HG02981 (cell line): ENCODE measurements around the gene KIDINS220.
A peak's percentile ranks its signal among the peaks of the same experiment; 100 is the strongest.

Source experiments
- ATAC-seq: cut with Tn5 transposase; IDR thresholded peaks from one replicate; pipeline ENCODE4 v1.9.1; 2021; ENCODE audit warnings: mild to moderate bottlenecking, moderate library complexity; ENCODE audit not compliant: unreplicated experiment

KIDINS220 gene

GRCh38 chr2:8851811-8852560 is 14.6 kb upstream of the KIDINS220 start:
- ATAC-seq, result no peak

DNA sequence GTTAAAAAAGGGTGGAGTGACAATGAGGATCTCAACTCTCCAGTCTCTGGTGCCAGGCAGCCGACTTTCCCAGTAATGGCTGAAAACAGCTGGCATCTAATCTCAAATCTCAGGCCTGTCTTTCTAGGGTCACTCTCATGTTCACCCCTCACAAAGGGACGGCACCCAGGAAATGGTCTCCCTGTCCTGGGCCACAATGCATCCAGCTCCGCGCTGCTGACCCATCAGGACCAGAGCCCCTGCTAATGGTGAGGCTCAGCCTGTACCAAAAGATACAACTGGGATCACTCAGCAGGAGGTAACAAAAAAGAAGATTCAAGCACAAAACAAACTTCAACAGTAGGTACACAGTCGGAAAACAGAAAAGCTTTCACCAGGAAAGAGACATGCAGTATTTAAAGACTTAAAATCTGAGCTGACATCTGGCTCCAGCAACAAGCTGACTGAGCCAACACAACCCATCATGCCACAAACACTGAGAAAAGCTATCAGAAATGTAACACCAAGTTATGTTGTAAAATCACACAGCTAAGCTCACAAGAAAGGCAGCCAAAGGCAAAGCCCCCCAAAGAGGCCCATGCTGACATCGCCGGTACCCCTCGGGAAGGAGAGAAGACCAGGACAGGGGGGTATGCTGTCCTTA is 13.6 kb upstream of the KIDINS220 start:
- no peak for ATAC-seq

GRCh38 chr2:8849327-8849726 is 11.9 kb upstream of the KIDINS220 start:
- ATAC-seq, result no peak

DNA sequence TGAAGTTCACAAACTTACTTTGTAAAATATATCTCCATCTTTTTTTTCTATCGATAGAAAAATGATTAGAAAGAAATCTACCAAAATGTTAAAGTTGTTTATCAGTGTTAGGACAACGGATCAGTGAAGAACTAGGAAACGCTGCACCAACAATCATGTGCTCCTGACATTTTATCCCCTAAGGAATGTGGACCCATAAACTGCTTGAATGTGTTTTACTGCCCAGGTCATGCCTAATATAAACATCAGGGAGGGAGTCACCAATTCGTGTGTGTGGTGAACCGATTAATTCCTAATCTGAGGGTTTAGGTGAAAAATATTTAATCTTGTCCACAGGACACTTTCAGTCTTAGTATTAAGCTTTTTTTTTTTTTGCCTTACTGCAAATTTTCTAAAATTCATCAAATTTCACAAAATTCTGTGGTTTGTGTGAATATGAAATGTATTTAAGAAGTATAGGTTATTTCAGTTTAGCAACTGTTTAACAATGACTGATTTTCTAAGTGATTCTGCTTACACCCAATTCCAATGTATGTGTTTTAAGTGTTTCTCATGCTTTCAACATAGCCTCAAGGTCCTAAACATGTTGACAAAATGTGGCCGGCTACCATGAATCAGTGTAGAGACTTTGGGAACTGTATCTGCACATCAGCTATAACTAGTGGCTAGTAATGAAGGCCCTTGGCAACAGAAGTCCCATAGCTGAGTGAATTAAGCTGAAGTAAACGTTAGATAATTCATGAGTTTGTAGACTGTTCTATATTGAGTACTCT is 11.1 kb upstream of the KIDINS220 start:
- no peak for ATAC-seq

DNA sequence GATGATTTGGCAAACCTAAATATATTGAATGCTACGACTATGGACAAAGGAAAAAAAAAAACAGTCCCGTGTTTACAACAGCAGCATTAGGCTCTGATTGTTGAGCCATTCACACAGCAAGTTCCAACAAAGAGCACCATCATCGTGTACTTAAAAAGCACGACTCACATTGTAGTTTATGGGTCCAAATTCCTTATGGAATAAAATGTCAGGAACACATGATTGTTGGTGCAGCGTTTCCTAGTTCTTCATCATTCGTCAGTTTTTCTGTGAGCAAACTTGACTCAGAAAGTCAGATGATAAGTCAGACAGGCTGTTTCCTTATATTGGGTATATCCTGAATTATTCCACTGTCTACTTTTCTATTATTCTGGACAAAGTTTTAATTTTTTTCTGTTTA is 10.0 kb upstream of the KIDINS220 start:
- no peak for ATAC-seq

DNA sequence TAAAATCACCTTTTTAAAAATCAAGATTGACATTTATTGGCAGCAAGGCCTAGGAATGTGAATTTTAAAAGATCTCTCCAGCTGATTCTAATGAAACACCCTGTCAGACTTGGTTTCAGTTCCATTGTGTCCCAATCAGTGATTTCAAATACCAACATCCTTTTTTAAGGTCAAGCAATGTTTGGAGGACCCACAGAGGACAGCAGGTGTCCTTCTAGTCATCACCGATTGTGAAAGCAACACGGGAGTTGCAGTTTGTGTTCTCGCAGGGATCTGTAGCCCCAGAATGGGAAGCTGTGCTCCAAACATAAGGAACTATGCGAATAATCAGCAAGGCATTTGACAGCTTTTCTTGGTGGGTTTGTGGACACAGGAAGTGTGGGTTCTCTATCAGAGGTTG is 4.5 kb upstream of the KIDINS220 start:
- ATAC-seq, result no peak

- ATAC-seq, result no peak
Measured at GRCh38 chr2:8840475-8841091, 3.2 kb upstream of the KIDINS220 start.

DNA sequence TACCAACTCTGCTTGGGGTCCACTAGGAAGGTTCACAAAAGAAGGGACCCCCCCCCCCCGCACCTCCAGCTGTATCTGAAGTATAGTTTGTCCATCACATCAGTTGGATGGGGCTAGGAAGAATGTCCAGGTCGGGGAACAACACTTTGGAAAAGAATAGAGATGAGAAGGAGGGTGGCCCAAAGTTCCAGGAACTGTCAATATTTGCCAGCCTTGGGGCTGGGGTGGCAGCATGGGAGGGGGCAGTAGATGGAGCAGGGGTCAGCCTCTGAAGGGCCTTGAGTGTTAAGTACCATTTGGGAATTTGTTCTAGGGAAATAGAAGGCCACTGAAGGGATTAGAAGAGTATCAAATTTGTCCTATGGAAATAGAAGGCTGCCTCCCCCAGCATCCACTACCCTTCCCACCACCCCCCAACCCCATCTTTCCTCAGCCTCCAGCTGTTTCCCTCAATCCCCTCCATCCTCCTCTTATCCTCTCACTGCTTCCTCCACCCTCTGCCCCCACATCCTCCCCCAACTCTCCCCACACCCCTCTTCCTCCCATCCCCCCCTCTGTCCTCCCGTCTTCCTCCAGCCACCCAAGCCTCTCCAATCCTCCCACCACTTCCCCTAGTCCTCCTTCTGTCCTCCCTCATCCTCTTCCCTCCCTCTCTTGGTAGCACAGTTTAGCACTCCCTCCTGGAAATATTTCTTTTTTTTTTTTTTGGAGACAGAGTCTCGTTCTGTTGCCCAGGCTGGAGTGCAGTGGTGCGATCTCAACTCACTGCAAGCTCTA is 2.0 kb upstream of the KIDINS220 start:
- ATAC-seq, result no peak

DNA sequence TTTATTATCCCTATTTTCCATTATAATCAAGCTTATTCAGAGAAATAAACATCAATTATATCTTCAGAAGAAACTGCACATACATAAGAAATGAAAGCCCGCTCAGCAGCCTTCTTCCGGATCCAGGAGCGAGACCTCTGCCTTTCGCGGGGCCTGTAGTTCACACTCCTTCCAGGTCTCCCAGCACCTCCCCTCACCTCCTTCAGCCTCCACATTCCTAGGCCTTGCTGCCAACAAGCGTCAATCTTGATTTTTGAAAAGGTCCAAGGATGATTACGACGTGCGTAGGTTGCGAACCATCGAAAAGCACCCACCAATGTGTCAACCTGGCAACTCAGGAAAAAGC is 355 bp upstream of the KIDINS220 start:
- peak; percentile 9 for ATAC-seq

DNA sequence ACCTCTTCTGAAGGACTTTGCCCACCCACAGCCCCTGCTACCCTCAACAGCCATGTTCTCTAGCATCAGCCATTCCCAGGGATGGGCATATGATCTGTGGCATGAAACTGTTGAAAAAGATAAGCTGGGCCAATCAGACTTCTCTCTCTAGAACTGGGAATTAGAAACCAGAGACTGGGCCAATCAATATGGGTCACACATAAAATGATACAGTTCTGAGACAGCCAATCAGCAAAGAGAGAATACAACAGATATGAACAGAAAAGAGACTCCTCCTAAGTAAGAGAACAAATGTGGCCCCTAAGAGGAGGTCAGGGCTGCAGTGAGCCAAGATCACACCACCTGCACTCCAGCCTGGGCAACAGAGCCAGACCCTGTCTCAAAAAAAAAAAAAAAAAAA is 2.1 kb downstream of the KIDINS220 start:
- no peak for ATAC-seq

- ATAC-seq, result no peak
Measured at GRCh38 chr2:8833853-8834252, 3.6 kb downstream of the KIDINS220 start.

GRCh38 chr2:8831516-8831915 is 5.9 kb downstream of the KIDINS220 start:
- no peak for ATAC-seq

DNA sequence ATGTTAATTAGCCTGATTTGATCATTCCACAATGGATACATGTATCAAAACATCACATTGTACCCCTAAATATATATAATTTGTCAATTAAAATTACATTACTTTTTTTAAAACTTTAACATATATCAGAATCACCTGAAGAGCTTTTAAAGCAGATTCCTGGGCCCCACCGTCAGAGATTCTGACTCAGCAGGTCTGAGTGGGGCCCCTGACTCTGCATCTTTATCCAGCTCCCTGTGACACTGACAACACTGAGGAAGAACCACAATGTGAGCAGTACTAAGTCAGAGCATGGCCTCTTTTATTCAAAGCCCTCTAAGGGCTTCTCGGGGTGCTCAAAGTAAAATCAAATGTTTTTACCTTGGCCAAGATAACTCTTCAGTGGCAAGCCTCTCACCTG is 9.7 kb downstream of the KIDINS220 start:
- ATAC-seq, result no peak

GRCh38 chr2:8822218-8822617 is 15.2 kb downstream of the KIDINS220 start:
- no peak for ATAC-seq

- no peak for ATAC-seq
Measured at GRCh38 chr2:8821276-8822217, 15.9 kb downstream of the KIDINS220 start.

DNA sequence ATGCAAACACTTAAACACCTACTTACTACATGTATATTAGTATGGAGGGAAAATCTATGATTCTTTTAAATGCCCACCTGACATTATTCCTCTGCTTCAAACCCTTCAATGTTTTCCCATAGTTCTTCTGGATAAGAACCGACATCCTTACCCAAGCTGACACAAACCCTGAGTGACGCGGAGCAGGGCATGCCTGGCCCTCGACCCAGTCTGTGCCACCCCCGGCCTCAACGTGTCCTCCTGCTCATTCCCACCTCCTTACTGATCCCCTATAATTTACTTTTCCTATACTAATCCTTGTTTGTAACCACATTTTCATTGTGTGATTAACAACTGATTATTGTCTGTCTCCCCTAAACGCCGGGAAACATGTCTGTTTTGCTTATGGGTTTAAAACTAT is 17.5 kb downstream of the KIDINS220 start:
- ATAC-seq, result no peak

DNA sequence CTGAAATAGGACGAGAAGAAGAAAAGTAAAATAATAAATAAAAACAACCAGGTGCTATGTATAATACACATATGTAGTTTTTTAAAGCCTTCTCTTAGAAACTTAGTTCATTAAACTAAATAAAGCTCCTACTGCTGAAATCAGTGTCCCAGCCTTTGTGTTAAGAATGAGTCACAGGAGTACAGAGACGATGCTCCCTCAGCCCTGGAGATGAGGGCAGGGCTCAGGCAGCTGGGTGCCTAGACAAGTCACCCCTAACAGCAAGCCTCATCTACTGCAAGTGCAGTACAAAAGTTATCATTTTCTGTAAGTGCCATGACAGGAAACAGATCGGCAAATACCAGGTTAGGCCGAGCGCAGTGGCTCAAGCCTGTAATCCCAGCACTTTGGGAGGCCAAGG is 18.2 kb downstream of the KIDINS220 start:
- ATAC-seq, result no peak

GRCh38 chr2:8817221-8817620 is 20.2 kb downstream of the KIDINS220 start:
- no peak for ATAC-seq

DNA sequence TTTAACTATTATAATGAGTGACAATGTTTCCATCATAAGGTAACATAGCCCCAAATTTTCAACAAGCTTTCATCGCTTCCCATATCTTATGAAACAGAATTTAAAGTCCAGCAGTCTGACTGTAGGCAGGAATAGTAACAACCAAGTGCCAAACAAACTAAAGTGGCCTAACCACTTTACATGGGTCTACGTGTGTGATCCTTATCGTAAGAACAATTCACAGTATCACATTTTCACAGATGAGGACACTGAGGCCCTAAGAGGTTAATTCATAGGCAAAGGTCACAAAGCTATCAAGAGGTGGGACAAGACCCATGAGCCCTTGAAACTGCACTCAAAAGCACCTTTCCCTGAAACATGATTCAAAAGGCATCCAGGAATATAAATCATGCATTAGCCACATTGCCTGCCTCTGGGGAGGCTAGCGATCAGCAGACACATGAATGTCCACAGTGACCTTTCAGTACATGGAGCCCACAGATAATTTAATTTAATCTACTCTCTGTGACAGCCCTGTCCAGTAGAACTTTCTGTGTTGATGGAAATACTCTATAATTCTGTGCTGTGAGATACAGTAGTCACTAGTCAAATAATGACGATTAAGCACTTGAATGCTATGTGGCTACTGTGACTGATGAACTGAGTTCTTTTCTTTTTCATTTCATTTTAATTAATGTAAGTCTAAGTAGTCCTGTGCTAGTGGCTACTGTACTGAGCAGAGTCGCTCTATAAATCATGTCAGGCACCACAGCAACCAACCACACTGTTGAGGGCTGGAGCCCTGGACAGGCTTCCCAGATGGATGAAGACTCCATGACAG is 30.3 kb downstream of the KIDINS220 start:
- no peak for ATAC-seq
